Loucy (cell line): ENCODE data around the gene MIEN1.

Experiments
- CTCF ChIP-seq: fragments of 200-600 bp; sonication (generic); conservative IDR thresholded peaks from 2 replicates; pipeline ENCODE4 v1.5.1; 2014; ENCODE audit warnings: mild to moderate bottlenecking, antibody characterized with exemption, low read length
- EZH2phosphoT487 ChIP-seq: fragments of 200-600 bp; IDR thresholded peaks from 2 replicates; pipeline ENCODE4 v1.6.1; 2018; ENCODE audit warnings: antibody characterized with exemption, mild to moderate bottlenecking, moderate library complexity, borderline replicate concordance

- TF ChIP-seq CTCF (no peak), EZH2phosphoT487 (no peak)
Observed at GRCh38 chr17:39706383-39706782, 23.9 kb downstream of the MIEN1 start.
